ENCODE measurements around the gene TLL1. TPM values are rescaled to one million over a fixed set of nuclear protein-coding genes. Genes with fewer than 3 reads are reported as not detected.

TLL1 gene
- total RNA-seq, result 8.0 and 10.9 TPM in 2 replicates

GRCh38 chr4:165872461-165873297, at the start of gene TLL1:
Gene TLL1 (plus strand): TSS chr4:165873237. CDS start chr4:165873905, 668 bp downstream.

All from mesangial cell (primary cell).